IPS DF 6.9 (cell line): ENCODE measurements around the gene IRAK2.
"Not testable (repeated sequence)": the region's sequence is repeated elsewhere in the genome, so short reads cannot be mapped to it uniquely, and the experiment has no call there.

ENCODE experiments used
- DNase-seq: peaks from one replicate; pipeline ENCODE4 v3.0.0-alpha.2; 2013; ENCODE audit warnings: low read depth, low spot score
- H3K27ac ChIP-seq: one replicate; pipeline ENCODE4 v1.5.1; 2013; ENCODE audit warnings: low read length, control low read depth
- H3K27me3 ChIP-seq: 2 replicates; pipeline ENCODE4 v1.6.1; 2013; ENCODE audit warnings: mild to moderate bottlenecking, low read length; ENCODE audit not compliant: control insufficient read depth, insufficient read depth
- H3K36me3 ChIP-seq: 2 replicates; pipeline ENCODE4 v1.6.1; 2013; ENCODE audit warnings: low read length; ENCODE audit not compliant: control insufficient read depth, insufficient read depth
- H3K4me1 ChIP-seq: 2 replicates; pipeline ENCODE4 v1.6.1; 2013; ENCODE audit warnings: low read length; ENCODE audit not compliant: control insufficient read depth, insufficient read depth
- H3K4me3 ChIP-seq: 2 replicates; pipeline ENCODE4 v1.5.1; 2013; ENCODE audit warnings: mild to moderate bottlenecking, low read length
- H3K9me3 ChIP-seq: 2 replicates; pipeline ENCODE4 v1.6.1; 2013; ENCODE audit warnings: low read length, inconsistent platforms; ENCODE audit not compliant: control insufficient read depth, insufficient read depth
- WGBS: extraction: QIAGEN DNeasy Blood & Tissue Kit; methylation state at CpG from one replicate; pipeline ENCODE4 v1.1.7; 2013; ENCODE audit warnings: mixed read lengths, missing lambda C conversion rate; ENCODE audit not compliant: insufficient read length, insufficient coverage; 5-methylcytosine and 5-hydroxymethylcytosine counted together

Gene IRAK2

DNA sequence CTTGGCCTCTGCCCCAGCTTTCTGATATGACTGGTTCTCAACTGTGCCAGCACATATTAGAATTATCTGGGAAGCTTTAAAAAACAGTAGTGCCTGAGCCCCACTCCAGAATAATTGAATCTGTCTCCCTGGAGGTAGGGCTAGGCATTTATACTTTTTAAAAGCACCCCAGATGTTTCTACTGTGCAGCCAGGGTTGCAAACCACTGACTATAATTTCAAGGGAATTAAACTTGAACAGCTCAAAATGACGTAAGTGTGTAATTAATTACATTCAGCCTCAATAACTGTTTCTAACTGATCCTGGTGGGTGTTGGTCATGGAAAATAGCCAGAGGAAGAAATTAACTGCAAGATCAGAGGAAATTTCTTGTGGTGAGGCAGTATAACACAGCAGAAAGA, 4.4 kb upstream of the IRAK2 start:
- DNase-seq, result no peak
- Histone ChIP-seq H3K27ac (no peak overlapping the region), H3K36me3 (peaks cover 2% of the 10 kb centered on the region; the same call in 1 of the 2 replicates), H3K9me3 (no peaks in the 10 kb centered on the region), H3K4me1 (0 out of 2 replicates have a peak, but pooled peaks cover 1% of the 10 kb centered on the region), H3K4me3 (no peak overlapping the region), H3K27me3 (no peaks in the 10 kb centered on the region)
- WGBS, result no CpG with 5 or more reads among the region's 1 CpG

DNA sequence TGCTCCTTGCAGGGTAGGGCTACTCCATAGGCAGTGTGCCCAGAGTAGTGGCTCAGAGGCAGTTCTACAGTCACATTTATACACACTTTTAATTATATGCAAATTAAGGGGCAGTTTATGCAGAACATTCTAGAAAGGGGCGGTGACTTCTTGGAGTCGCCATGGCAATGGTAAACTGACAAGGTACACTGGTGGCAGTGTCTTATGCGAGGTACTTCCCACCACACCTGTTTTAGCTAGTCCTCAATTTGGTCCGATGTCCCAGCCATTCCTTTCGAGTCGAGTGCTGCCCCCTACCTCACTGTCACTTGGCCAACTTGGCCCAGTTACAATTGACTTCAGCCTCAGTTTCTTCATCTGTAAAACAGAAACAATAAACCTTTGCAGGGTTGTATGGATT, 3.8 kb upstream of the IRAK2 start:
- Histone ChIP-seq H3K4me3 (no peak overlapping the region), H3K27ac (no peak overlapping the region), H3K4me1 (0 out of 2 replicates have a peak, but pooled peaks cover 1% of the 10 kb centered on the region), H3K9me3 (no peaks in the 10 kb centered on the region), H3K36me3 (peaks cover 2% of the 10 kb centered on the region; the same call in 1 of the 2 replicates), H3K27me3 (no peaks in the 10 kb centered on the region)
- WGBS, result no CpG with 5 or more reads among the region's 6 CpGs
- no peak for DNase-seq

DNA sequence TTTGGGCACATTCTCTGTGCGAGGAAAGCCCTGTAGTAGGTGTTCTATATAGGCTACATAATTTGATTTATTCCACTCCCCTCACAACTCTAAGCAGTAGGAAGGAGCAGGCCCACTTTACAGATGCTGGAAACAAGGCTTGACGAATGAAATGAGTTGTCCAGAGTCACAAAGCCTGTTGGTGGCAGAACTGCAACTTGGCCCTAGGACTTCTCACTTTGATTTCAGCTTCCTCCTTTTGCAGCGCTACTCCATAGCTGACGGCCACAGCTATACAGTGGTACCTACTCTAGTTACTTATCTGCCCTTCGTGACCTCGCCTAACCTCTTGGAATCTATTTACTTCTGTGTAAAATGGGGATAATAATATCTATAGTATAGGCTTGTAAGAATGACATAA, 2.5 kb upstream of the IRAK2 start:
- Histone ChIP-seq H3K36me3 (peaks cover 2% of the 10 kb centered on the region; the same call in 1 of the 2 replicates), H3K27me3 (no peaks in the 10 kb centered on the region), H3K4me1 (0 out of 2 replicates have a peak, but pooled peaks cover 1% of the 10 kb centered on the region), H3K9me3 (no peaks in the 10 kb centered on the region), H3K27ac (no peak overlapping the region), H3K4me3 (no peak overlapping the region)
- DNase-seq, result no peak
- no CpG with 5 or more reads among the region's 6 CpGs for WGBS

DNA sequence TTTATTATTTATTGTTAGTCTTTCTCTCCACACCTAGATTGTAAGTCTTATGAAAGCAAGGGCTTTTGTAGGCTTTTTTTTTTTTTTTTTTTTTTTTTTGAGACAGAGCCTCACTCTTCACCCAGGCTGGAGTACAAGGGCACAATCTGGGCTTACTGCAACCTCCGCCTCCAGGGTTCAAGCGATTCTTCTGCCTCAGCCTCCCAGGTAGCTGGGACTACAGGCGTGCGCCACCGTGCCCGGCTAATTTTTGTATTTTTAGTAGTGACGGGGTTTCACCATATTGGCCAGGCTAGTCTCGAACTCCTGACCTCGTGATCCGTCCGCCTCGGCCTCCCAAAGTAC, 546 bp upstream of the IRAK2 start:
- not testable (repeated sequence) for H3K27ac ChIP-seq, H3K27me3 ChIP-seq, H3K36me3 ChIP-seq, DNase-seq, H3K9me3 ChIP-seq, H3K4me1 ChIP-seq, H3K4me3 ChIP-seq
- no CpG with 5 or more reads among the region's 12 CpGs for WGBS

DNA sequence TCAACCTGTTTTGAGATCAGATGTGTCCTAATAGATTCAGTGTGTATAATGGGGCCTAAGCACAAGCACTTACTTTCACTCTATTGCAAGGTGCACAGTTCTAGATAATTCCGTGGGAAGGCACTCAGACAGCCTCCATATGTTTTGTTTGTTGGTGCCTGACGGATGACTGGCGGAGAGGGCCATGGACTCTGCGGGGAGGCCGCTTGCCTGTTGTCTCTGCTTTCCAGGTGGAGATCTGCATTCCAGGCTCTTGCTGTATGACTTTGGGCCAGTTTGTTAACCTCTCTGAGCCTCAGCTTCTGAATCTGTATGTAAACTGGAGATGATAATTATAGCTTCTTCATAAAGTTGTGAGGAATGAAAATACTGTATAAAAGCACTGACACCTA, 1.5 kb downstream of the IRAK2 start:
- H3K9me3 ChIP-seq, result no peaks in the 10 kb centered on the region
- no peak overlapping the region for H3K27ac ChIP-seq
- peaks cover 2% of the 10 kb centered on the region; the same call in 1 of the 2 replicates for H3K36me3 ChIP-seq
- H3K4me1 ChIP-seq, result peaks cover 1% of the 10 kb centered on the region; the same call in 1 of the 2 replicates
- H3K4me3 ChIP-seq, result no peak overlapping the region
- H3K27me3 ChIP-seq, result no peaks in the 10 kb centered on the region
- DNase-seq, result no peak
- WGBS, result no CpG with 5 or more reads among the region's 5 CpGs

DNA sequence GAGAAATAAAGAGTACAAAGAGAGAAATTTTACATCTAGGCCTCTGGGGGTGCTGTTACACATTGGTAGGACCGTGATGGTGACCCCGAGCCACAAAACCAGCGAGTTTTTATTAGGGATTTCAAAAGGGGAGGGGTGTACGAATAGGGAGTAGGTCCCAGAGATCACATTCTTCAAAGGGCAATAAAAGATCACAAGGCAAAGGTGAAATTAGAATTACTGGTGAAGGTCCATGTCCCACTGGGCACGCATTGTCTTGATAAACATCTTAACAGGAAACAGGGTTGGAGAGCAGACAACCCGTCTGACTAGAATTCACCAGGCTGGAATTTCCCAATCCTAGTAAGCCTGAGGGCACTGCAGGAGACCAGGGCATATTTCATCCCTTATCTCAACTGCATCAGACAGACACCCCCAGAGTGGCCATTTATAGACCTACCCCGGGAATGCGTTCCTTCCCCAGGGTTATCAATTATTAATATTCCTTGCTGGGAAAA, 4.3 kb downstream of the IRAK2 start:
- WGBS, result no CpG with 5 or more reads among the region's 8 CpGs
- H3K4me1 ChIP-seq, result peaks cover 1% of the 10 kb centered on the region; the same call in 1 of the 2 replicates
- no peaks in the 10 kb centered on the region for H3K9me3 ChIP-seq
- H3K27ac ChIP-seq, result no peak overlapping the region
- no peak for DNase-seq
- peaks cover 2% of the 10 kb centered on the region; the same call in 1 of the 2 replicates for H3K36me3 ChIP-seq
- no peak overlapping the region for H3K4me3 ChIP-seq
- no peaks in the 10 kb centered on the region for H3K27me3 ChIP-seq

DNA sequence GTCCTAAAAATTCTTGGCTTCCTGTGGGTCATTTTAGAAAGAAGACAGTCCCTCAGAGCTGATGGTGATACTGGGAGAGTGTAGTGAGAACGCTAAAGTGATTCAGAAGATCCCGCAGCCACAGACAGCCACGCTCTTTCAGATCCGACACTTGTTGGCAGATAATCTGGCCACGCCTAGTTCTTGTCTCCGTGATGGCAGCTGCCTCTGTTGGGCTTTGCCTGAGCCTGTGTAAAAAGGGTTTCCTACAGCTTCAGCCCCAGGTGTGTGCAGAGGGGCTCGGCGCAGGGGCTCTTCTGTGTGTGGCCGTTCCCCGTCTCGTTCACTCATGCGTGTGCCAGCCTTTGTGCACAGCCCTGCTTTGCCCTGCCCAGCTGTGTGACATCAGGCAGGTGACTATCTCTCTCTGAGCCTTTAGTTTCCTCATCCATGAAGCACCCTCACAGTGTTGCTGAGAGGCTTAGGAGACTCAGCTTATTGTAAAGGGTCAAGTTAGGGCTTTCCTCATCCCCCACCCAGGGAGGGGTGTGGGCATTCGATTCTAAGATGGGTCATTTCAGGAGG, 6.3 kb downstream of the IRAK2 start:
- H3K9me3 ChIP-seq, result no peaks in the 10 kb centered on the region
- no peak overlapping the region for H3K27ac ChIP-seq
- no peaks in the 10 kb centered on the region; the same call in 1 of the 2 replicates for H3K4me1 ChIP-seq
- no peak for DNase-seq
- H3K27me3 ChIP-seq, result no peaks in the 10 kb centered on the region
- no peaks in the 10 kb centered on the region for H3K36me3 ChIP-seq
- no peak overlapping the region for H3K4me3 ChIP-seq
- WGBS, result no CpG with 5 or more reads among the region's 13 CpGs

DNA sequence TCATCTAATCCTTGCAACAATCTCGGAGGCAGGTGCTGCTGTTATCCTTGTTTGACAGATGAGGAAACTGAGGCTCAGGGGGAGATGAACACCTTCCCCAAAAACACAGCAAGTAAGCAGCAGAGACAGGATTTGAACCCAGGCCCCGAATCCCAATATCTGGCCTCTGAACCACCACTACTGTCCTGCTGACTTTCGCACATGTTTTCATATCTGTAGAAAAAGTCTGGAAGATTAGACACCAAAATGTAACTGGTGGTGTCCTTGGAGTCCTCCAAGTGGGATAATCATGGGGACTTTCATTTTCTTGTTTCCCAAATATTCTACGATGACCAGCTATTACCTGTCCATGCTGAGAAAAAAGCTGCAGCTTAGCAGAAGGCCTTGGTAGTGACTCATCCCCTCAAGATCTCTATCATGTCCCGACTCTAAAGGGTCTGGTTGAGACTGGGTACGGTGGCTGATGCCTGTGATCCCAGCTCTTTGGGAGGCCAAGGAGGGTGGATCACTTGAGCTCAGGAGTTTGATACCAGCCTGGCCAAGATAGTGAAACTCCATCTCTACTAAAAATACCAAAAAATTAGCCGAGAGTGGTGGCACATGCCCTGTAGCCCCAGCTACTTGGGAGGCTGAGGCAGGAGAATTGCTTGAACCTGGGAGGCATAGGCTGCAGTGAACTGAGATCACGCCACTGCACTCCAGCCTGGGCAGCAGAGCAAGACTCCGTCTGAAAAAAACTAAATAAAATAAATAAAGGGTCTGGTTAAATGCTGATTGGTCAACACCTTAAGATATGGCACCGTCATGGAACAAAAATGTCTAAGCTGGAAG, 8.6 kb downstream of the IRAK2 start:
- WGBS, result no CpG with 5 or more reads among the region's 10 CpGs
- no peaks in the 10 kb centered on the region; the same call in 1 of the 2 replicates for H3K4me1 ChIP-seq

DNA sequence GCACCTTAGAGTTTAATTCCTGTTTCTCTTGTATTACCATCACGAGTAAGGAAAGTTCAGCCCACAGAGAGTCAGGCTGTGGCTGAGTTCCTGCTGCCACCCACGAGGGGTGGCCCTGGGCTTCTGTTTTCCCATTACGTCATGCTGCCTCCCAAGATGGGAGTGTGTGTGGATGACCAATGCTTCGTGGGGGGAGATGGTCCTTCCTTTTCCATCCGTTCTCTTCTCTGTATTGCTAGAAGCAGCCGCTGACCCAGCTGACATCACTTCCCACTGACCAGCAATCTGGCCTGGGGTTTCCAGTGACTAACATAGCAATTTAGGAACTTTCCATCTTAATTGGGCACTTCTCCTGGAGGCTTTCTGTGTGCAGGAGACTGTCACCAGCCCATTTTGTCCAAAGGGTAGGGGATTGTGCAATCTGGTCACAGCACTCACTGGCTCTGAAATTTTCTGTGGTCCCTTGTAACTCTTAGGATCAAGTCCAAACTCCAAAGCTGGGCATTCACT, 9.3 kb downstream of the IRAK2 start:
- Histone ChIP-seq H3K27me3 (no peaks in the 10 kb centered on the region), H3K4me1 (no peaks in the 10 kb centered on the region; the same call in 1 of the 2 replicates), H3K36me3 (no peaks in the 10 kb centered on the region), H3K27ac (no peak overlapping the region), H3K9me3 (no peaks in the 10 kb centered on the region), H3K4me3 (no peak overlapping the region)
- no CpG with 5 or more reads among the region's 6 CpGs for WGBS
- no peak for DNase-seq

More for the DNA sequence above, 8.6 kb downstream of the IRAK2 start:
- DNase-seq, result no peak
- no peak overlapping the region for H3K4me3 ChIP-seq
- H3K27me3 ChIP-seq, result no peaks in the 10 kb centered on the region
- H3K27ac ChIP-seq, result no peak overlapping the region
- no peaks in the 10 kb centered on the region for H3K36me3 ChIP-seq
- H3K9me3 ChIP-seq, result no peaks in the 10 kb centered on the region

DNA sequence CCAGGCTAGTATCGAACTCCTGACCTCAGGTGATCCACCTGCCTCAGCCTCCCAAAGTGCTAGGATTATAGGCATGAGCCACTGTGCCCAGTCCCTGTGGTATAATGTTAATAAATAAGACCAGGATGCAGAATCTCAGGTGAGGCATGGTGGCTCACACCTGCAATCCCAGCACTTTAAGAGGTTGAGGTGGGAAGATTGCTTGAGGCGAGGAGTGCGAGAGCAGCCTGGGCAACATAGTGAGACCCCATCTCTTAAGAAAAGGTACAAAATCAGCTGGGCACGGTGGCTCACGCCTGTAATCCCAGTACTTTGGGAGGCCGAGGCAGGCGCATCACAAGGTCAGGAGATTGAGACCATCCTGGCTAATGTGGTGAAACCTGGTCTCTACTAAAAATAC, 10.6 kb downstream of the IRAK2 start:
- H3K4me3 ChIP-seq, H3K4me1 ChIP-seq, H3K36me3 ChIP-seq, DNase-seq, H3K9me3 ChIP-seq, H3K27ac ChIP-seq, H3K27me3 ChIP-seq: not testable (repeated sequence)
- WGBS, result no CpG with 5 or more reads among the region's 7 CpGs
